DOHH2 (cell line): ENCODE data around the gene ASIC3.
A peak's percentile ranks its signal among the peaks of the same experiment; 100 is the strongest.

ENCODE experiments used
- H3F3A ChIP-seq: fragments of 200-600 bp; sonication (generic), shearing (Covaris generic); 2 replicates; pipeline ENCODE4 v1.6.0; 2016; ENCODE audit warnings: antibody characterized with exemption, mild to moderate bottlenecking; ENCODE audit not compliant: control insufficient read depth, insufficient read depth
- H3K27ac ChIP-seq: fragments of 200-600 bp; sonication (generic); 2 replicates; pipeline ENCODE4 v1.5.1; 2014; ENCODE audit warnings: low read depth, mild to moderate bottlenecking, low read length, moderate library complexity
- H3K27me3 ChIP-seq: fragments of 200-600 bp; sonication (generic); 2 replicates; pipeline ENCODE4 v1.6.1; 2014; ENCODE audit warnings: mild to moderate bottlenecking, low read length, mixed read lengths; ENCODE audit not compliant: control insufficient read depth
- H3K36me3 ChIP-seq: fragments of 200-600 bp; sonication (generic); 2 replicates; pipeline ENCODE4 v1.6.1; 2014; ENCODE audit warnings: mild to moderate bottlenecking, low read length, moderate library complexity, mixed read lengths; ENCODE audit not compliant: control insufficient read depth
- H3K4me1 ChIP-seq: fragments of 200-600 bp; sonication (generic); 2 replicates; pipeline ENCODE4 v1.6.1; 2014; ENCODE audit warnings: mild to moderate bottlenecking, low read length, mixed read lengths; ENCODE audit not compliant: control insufficient read depth
- H3K4me2 ChIP-seq: fragments of 200-600 bp; sonication (generic); 2 replicates; pipeline ENCODE4 v1.6.0; 2014; ENCODE audit warnings: mild to moderate bottlenecking, low read length, moderate library complexity
- H3K4me3 ChIP-seq: fragments of 200-600 bp; sonication (generic); 2 replicates; pipeline ENCODE4 v1.5.1; 2014; ENCODE audit warnings: mild to moderate bottlenecking, low read length, mixed read lengths
- H3K79me2 ChIP-seq: fragments of 200-600 bp; sonication (generic); 2 replicates; pipeline ENCODE4 v1.6.1; 2014; ENCODE audit warnings: mild to moderate bottlenecking, low read length, mixed read lengths; ENCODE audit not compliant: control insufficient read depth
- H3K9me2 ChIP-seq: fragments of 200-600 bp; sonication (generic); replicated peaks from 2 replicates; pipeline ENCODE4 v1.6.1; 2014; ENCODE audit warnings: mild to moderate bottlenecking, low read length, mixed read lengths; ENCODE audit not compliant: control insufficient read depth
- H3K9me3 ChIP-seq: fragments of 200-600 bp; sonication (generic); 2 replicates; pipeline ENCODE4 v1.6.1; 2014; ENCODE audit warnings: antibody characterized with exemption, low read length, mixed read lengths; ENCODE audit not compliant: control insufficient read depth, insufficient read depth
- H4K20me1 ChIP-seq: fragments of 200-600 bp; sonication (generic); 2 replicates; pipeline ENCODE4 v1.6.0; 2014; ENCODE audit warnings: low read depth, mild to moderate bottlenecking, antibody characterized with exemption, low read length, moderate library complexity; ENCODE audit not compliant: control insufficient read depth, insufficient read depth
- EZH2phosphoT487 ChIP-seq: fragments of 200-600 bp; sonication (generic); IDR thresholded peaks from 2 replicates; pipeline ENCODE4 v1.6.1; 2017; ENCODE audit warnings: borderline replicate concordance, mild to moderate bottlenecking, antibody characterized with exemption, low read length, moderate library complexity, mixed read lengths
- TF ChIP-seq, protein P1 (sequence below): fragments of 200-600 bp; sonication (generic); IDR thresholded peaks from one replicate; pipeline ENCODE4 v1.5.1; 2014; ENCODE audit warnings: antibody characterized with exemption, mild to moderate bottlenecking, low read depth, low read length; ENCODE audit not compliant: poor library complexity, severe bottlenecking

ASIC3 gene

DNA sequence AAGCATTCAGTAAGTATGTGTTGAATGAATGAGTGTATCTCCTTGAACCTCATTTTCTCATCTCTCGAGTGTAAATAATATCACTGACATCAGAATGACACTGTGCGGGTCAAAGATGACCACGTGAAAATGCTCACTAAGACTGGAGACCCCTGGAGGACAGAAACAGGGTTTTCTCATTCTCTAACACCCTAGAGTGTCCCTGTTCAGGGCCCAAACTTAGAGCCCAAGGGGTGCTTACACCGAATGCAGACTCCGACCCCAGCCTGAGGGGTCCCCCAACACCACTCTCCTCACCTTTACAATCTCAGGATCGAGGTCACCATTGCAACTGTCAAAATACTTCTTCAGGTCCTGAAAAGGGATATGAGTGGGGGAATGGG lies 7.9 kb downstream of the ASIC3 start:
- TF ChIP-seq EZH2phosphoT487: no peak
- TF ChIP-seq, protein P1, sequence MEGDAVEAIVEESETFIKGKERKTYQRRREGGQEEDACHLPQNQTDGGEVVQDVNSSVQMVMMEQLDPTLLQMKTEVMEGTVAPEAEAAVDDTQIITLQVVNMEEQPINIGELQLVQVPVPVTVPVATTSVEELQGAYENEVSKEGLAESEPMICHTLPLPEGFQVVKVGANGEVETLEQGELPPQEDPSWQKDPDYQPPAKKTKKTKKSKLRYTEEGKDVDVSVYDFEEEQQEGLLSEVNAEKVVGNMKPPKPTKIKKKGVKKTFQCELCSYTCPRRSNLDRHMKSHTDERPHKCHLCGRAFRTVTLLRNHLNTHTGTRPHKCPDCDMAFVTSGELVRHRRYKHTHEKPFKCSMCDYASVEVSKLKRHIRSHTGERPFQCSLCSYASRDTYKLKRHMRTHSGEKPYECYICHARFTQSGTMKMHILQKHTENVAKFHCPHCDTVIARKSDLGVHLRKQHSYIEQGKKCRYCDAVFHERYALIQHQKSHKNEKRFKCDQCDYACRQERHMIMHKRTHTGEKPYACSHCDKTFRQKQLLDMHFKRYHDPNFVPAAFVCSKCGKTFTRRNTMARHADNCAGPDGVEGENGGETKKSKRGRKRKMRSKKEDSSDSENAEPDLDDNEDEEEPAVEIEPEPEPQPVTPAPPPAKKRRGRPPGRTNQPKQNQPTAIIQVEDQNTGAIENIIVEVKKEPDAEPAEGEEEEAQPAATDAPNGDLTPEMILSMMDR: peak; percentile 16
- Histone ChIP-seq H3K27me3 (no peaks in the 10 kb centered on the region), H3K27ac (no peak overlapping the region), H3K4me3 (no peak overlapping the region), H3K4me2 (0 out of 2 replicates have a peak overlapping the region, but pooled peaks have one; percentile 64), H3K9me2 (no peaks in the 10 kb centered on the region), H3K79me2 (peaks cover 18% of the 10 kb centered on the region), H3K36me3 (peaks cover 5% of the 10 kb centered on the region; the same call in 1 of the 2 replicates), H3K9me3 (no peaks in the 10 kb centered on the region), H4K20me1 (peaks cover 6% of the 10 kb centered on the region; the same call in 1 of the 2 replicates), H3F3A (peaks cover 7% of the 10 kb centered on the region), H3K4me1 (peaks cover 32% of the 10 kb centered on the region)

DNA sequence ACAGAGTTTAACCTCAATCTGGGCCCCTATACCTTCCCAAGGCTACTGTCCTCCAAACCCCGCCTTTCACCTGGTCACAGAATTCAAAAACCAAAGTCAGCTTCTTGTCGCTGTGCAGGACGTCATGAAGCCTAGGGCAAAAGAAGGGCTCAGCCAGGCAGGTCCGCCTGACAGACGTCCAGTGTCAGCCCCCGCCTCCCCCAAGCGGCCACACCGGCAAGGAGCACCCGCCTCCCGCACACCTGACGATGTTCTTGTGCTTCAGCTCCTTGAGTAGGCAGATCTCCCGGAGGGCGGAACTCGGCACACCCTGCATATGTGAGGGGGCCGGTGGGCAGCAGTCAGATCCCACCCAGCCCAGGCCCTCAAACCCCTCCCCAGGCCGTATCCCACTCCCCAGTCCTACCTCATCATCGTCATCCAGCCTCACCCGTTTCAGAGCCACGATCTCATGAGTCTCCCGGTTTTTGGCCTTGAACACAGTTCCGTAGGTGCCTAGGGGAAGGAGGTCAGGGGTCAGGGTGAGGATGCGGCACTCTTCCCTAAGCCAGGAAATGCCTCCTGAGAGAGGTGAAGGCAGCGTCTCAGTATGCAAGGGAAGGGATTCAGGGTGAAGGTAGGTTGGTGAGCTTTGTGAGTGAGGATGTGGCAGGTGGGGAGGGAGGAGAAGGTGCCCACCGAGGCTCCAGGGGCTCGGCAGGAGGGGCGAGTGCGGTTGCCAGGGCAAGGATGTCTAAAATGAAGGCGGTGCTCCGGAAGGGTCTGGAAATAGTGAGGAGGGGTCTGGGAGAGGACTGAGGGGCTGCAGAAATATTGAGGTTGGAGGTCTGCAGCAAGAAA lies 8.6 kb downstream of the ASIC3 start:
- H3K27ac ChIP-seq: no peak overlapping the region
- TF ChIP-seq, protein P1: no peak
- TF ChIP-seq EZH2phosphoT487: no peak

GRCh38 chr7:151057506-151057988 lies 9.2 kb downstream of the ASIC3 start, which contains the start of gene CDK5:
TSS of gene CDK5 (minus strand) at chr7:151057897. CDS start at chr7:151057848, 49 bp downstream.
- TF ChIP-seq EZH2phosphoT487: no peak
- TF ChIP-seq, protein P1: no peak
- H3F3A ChIP-seq: peaks cover 7% of the 10 kb centered on the region
- peak within 1 kb of the TSS; percentile 61 for H3K27ac ChIP-seq
- peaks cover 30% of the 10 kb centered on the region for H3K79me2 ChIP-seq
- H3K9me2 ChIP-seq: no peaks in the 10 kb centered on the region
- H3K4me1 ChIP-seq: peaks cover 34% of the 10 kb centered on the region
- H3K36me3 ChIP-seq: peaks cover 16% of the 10 kb centered on the region
- H3K4me3 ChIP-seq: peak within 1 kb of the TSS; percentile 89
- no peaks in the 10 kb centered on the region for H3K27me3 ChIP-seq
- H4K20me1 ChIP-seq: peaks cover 7% of the 10 kb centered on the region; the same call in 1 of the 2 replicates
- no peaks in the 10 kb centered on the region for H3K9me3 ChIP-seq
- H3K4me2 ChIP-seq: peak within 1 kb of the TSS; percentile 97

More for the DNA sequence above, 8.6 kb downstream of the ASIC3 start:
- H3K4me3 ChIP-seq: peak overlapping the region; percentile 89
- peaks cover 24% of the 10 kb centered on the region for H3K79me2 ChIP-seq
- H3K4me2 ChIP-seq: peak overlapping the region; percentile 64
- H3K27me3 ChIP-seq: no peaks in the 10 kb centered on the region
- H3F3A ChIP-seq: peaks cover 7% of the 10 kb centered on the region
- H3K9me3 ChIP-seq: no peaks in the 10 kb centered on the region
- H3K9me2 ChIP-seq: no peaks in the 10 kb centered on the region
- H4K20me1 ChIP-seq: peaks cover 7% of the 10 kb centered on the region; the same call in 1 of the 2 replicates
- H3K4me1 ChIP-seq: peaks cover 34% of the 10 kb centered on the region
- peaks cover 9% of the 10 kb centered on the region for H3K36me3 ChIP-seq
